IMR-90 (cell line): ENCODE measurements around the gene IL1B. TPM values are rescaled to one million over a fixed set of nuclear protein-coding genes. Genes with fewer than 3 reads are reported as not detected.

Source experiments
- ATAC-seq: fragments of 200-7000 bp; cut with Tn5 transposase; 2 replicates; pipeline ENCODE4 v1.9.1; 2020; ENCODE audit warnings: low read depth, mild to moderate bottlenecking, moderate library complexity
- BruUV-seq: library from RNA; stranded (reverse); fragments of 400-500 nt; replicated peaks from 2 replicates; lab custom pipeline; 2021; lab: Mats Ljungman, UMichigan
- CTCF ChIA-PET: fragments of 300-600 bp; formaldehyde crosslinking; extraction: SDS; loops from one replicate; lab custom pipeline; 2021; ENCODE audit warnings: antibody characterized with exemption; lab: Yijun Ruan, JAX
- POLR2A ChIA-PET: fragments of 300-600 bp; sonication (Branson Sonifier 250); formaldehyde crosslinking; loops from one replicate; lab custom pipeline; 2022; ENCODE audit warnings: antibody characterized with exemption; ENCODE audit not compliant: unreplicated experiment; lab: Charles Lee
- DNase-seq: peaks from one replicate; pipeline ENCODE4 v3.0.0; 2013
- H2AFZ ChIP-seq: replicated peaks from 2 replicates; pipeline ENCODE3; 2013; ENCODE audit warnings: low read length, mild to moderate bottlenecking; ENCODE audit not compliant: poor library complexity
- H2AK5ac ChIP-seq: 2 replicates; pipeline ENCODE4 v1.6.1; 2013; ENCODE audit warnings: low read depth, low read length, inconsistent platforms
- H2AK9ac ChIP-seq: replicated peaks from 2 replicates; pipeline ENCODE3; 2013; ENCODE audit warnings: mild to moderate bottlenecking, low read depth, low read length, moderate library complexity; ENCODE audit not compliant: poor library complexity
- H2BK120ac ChIP-seq: 2 replicates; pipeline ENCODE4 v1.6.1; 2013; ENCODE audit warnings: low read depth, low read length, inconsistent platforms
- H2BK15ac ChIP-seq: 3 replicates; pipeline ENCODE4 v1.6.1; 2013; ENCODE audit warnings: low read depth, low read length, inconsistent platforms
- H2BK20ac ChIP-seq: 2 replicates; pipeline ENCODE4 v1.6.1; 2013; ENCODE audit warnings: low read depth, mild to moderate bottlenecking, inconsistent platforms, low read length, moderate library complexity
- H2BK5ac ChIP-seq: 2 replicates; pipeline ENCODE4 v1.6.1; 2013; ENCODE audit warnings: mild to moderate bottlenecking, low read depth, low read length, inconsistent platforms; ENCODE audit not compliant: poor library complexity, severe bottlenecking
- H3K14ac ChIP-seq: replicated peaks from 2 replicates; pipeline ENCODE4 v1.6.1; 2013; ENCODE audit warnings: low read depth, low read length, inconsistent platforms
- H3K18ac ChIP-seq: 2 replicates; pipeline ENCODE4 v1.6.1; 2013; ENCODE audit warnings: low read depth, low read length, control low read depth
- H3K23ac ChIP-seq: 2 replicates; pipeline ENCODE4 v1.6.1; 2013; ENCODE audit warnings: low read depth, low read length, inconsistent platforms
- H3K27ac ChIP-seq: 2 replicates; pipeline ENCODE4 v1.5.1; 2013; ENCODE audit warnings: mild to moderate bottlenecking, control low read depth, low read length; ENCODE audit not compliant: insufficient read depth
- H3K27me3 ChIP-seq: 2 replicates; pipeline ENCODE4 v1.6.1; 2013; ENCODE audit warnings: low read length; ENCODE audit not compliant: control insufficient read depth, insufficient read depth
- H3K36me3 ChIP-seq: 2 replicates; pipeline ENCODE4 v1.6.1; 2013; ENCODE audit warnings: low read length, mixed read lengths; ENCODE audit not compliant: control insufficient read depth, insufficient read depth
- H3K4ac ChIP-seq: 2 replicates; pipeline ENCODE4 v1.6.1; 2013; ENCODE audit warnings: low read depth, low read length, inconsistent platforms
- H3K4me1 ChIP-seq: 2 replicates; pipeline ENCODE4 v1.6.1; 2013; ENCODE audit warnings: low read length, mixed read lengths; ENCODE audit not compliant: control insufficient read depth, insufficient read depth
- H3K4me2 ChIP-seq: 2 replicates; pipeline ENCODE4 v1.6.1; 2013; ENCODE audit warnings: low read depth, mild to moderate bottlenecking, control low read depth, low read length, moderate library complexity
- H3K4me3 ChIP-seq: 2 replicates; pipeline ENCODE4 v1.5.1; 2013; ENCODE audit warnings: low read depth, mild to moderate bottlenecking, control low read depth, low read length, moderate library complexity; ENCODE audit not compliant: insufficient read depth
- H3K56ac ChIP-seq: 2 replicates; pipeline ENCODE4 v1.6.1; 2013; ENCODE audit warnings: low read length, inconsistent platforms; ENCODE audit not compliant: insufficient read depth; ENCODE audit errors: extremely low read depth
- H3K79me1 ChIP-seq, 2 experiments: 2 replicates each; pipeline ENCODE4 v1.6.1; 2013; ENCODE audit warnings: low read length in 2 of 2, inconsistent platforms in 1 of 2, low read depth in 1 of 2
- H3K9ac ChIP-seq: 2 replicates; pipeline ENCODE4 v1.6.1; 2013; ENCODE audit warnings: low read depth, low read length, control low read depth
- H3K9me1 ChIP-seq: 2 replicates; pipeline ENCODE4 v1.6.1; 2013; ENCODE audit warnings: low read length, inconsistent platforms; ENCODE audit not compliant: insufficient read depth
- H3K9me3 ChIP-seq: 2 replicates; pipeline ENCODE4 v1.6.1; 2013; ENCODE audit warnings: low read length; ENCODE audit not compliant: control insufficient read depth, insufficient read depth
- H4K20me1 ChIP-seq: 2 replicates; pipeline ENCODE4 v1.6.1; 2013; ENCODE audit warnings: low read length, inconsistent platforms; ENCODE audit not compliant: insufficient read depth
- H4K5ac ChIP-seq: 2 replicates; pipeline ENCODE4 v1.6.1; 2013; ENCODE audit warnings: mild to moderate bottlenecking, low read depth, low read length, control low read depth
- H4K8ac ChIP-seq, 2 experiments: 2 replicates each; pipeline ENCODE4 v1.6.1; 2013; ENCODE audit warnings: low read depth in 2 of 2, low read length in 2 of 2, control low read depth in 1 of 2, inconsistent platforms in 1 of 2
- H4K91ac ChIP-seq: 2 replicates; pipeline ENCODE4 v1.6.1; 2013; ENCODE audit warnings: low read depth, low read length, inconsistent platforms; ENCODE audit not compliant: insufficient read depth
- FOS ChIP-seq: fragments of 150-350 bp; IDR thresholded peaks from 2 replicates; pipeline ENCODE4 v1.6.1; 2016; ENCODE audit warnings: low read depth, low read length
- WGBS, 2 experiments: methylation state at CpG; one replicate each; pipeline versions ENCODE4 v1.1.5 to v1.1.7; 2013; ENCODE audit warnings: missing lambda C conversion rate in 2 of 2; ENCODE audit not compliant: insufficient read length in 1 of 2; ENCODE audit errors: extremely low coverage in 2 of 2; 5-methylcytosine and 5-hydroxymethylcytosine counted together
- dilution Hi-C: fragments of 300-500 bp; cut with HindIII; formaldehyde crosslinking; loops from one replicate; pipeline ENCODE4 v1.14.3; 2018; ENCODE audit warnings: low sequenced_read_pairs; ENCODE audit not compliant: unreplicated experiment
- in situ Hi-C: fragments of 300-500 bp; cut with MboI; formaldehyde crosslinking; loops from 3 replicates; pipeline ENCODE4 v1.14.3; 2019; ENCODE audit warnings: low sequenced_read_pairs, inconsistent platforms, mixed read lengths
- intact Hi-C: fragments of 100-400 bp; cut with micrococcal nuclease; formaldehyde crosslinking; loops from 2 replicates; pipeline ENCODE4 v1.10.0; 2022
- polyA plus RNA-seq, 3 experiments: library from polyadenylated mRNA; depleted of rRNA; stranded (reverse); fragments of >200 nt; gene quantifications; 2 replicates each; pipeline ENCODE4 v1.2.3, GENCODE V29; 2012; ENCODE audit warnings: low replicate concordance in 1 of 3
- total RNA-seq: library from RNA; depleted of rRNA; stranded (reverse); fragments of >200 nt; gene quantifications from 2 replicates; pipeline ENCODE4 v1.2.3, GENCODE V29; 2012
- TF ChIP-seq, protein P1 (sequence below): fragments of 150-350 bp; IDR thresholded peaks from 2 replicates; pipeline ENCODE4 v1.6.1; 2017; ENCODE audit warnings: mild to moderate bottlenecking, antibody characterized with exemption, low read length, low read depth

Gene IL1B
- total and polyA plus RNA-seq, 2 of the 4 experiments (the other 2 are of a cell fraction): 3.0 to 4.4 TPM

DNA sequence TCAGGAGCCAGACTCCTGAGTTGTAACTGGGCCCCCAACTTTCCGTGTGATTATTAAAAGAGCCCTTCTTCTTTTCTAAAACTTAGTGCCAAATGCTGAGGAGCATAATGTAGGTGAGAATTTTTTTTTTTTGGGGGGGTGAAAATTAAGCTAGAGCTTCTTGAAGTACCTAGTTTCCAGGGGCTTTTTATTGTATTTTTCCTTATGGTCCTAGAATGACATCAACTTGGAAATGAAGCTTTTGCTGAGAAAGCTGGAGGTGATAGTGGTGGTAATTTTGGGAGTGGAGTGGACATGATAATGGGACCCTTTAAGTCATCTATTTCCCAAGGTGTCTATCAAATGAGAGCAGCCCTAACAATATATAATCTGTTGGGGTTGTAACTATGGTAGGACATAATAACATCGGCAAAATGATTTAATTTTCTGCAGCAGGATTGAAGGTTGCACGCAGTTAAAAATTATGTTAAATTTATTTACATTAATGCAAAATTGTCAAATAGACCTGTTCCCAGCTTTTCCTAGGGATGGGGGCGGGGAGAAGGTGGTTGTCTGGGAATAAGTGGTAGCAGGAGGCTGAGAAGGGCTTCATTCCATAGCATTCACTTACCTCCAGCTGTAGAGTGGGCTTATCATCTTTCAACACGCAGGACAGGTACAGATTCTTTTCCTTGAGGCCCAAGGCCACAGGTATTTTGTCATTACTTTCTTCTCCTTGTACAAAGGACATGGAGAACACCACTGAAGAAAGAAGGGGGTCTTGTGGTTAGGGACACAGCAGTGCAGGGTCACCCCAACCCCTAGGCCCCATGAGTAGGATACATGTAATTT, 5.7 kb downstream of the IL1B start (continued):
- no peak for TF ChIP-seq FOS

GRCh38 chr2:112829961-112830681, 6.5 kb downstream of the IL1B start:
- POLR2A ChIA-PET: no interaction called here
- Histone ChIP-seq H3K9me1 (no peaks in the 10 kb centered on the region), H2BK120ac (no peak overlapping the region), H2AK5ac (no peak overlapping the region), H3K4me3 (no peak overlapping the region), H3K27ac (no peak overlapping the region), H3K4me1 (peaks cover 2% of the 10 kb centered on the region; the same call in 1 of the 2 replicates), H3K9me3 (no peaks in the 10 kb centered on the region), H3K79me1 (peaks cover 0 to 5% of the 10 kb centered on the region in 2 experiments; a peak in 1 of 4 replicates), H3K56ac (no peak overlapping the region), H3K36me3 (no peaks in the 10 kb centered on the region; the same call in 1 of the 2 replicates), H2BK15ac (no peak overlapping the region), H4K5ac (no peak overlapping the region), H4K8ac (no peak overlapping the region), H3K4me2 (no peak overlapping the region), H3K23ac (no peak overlapping the region), H2BK5ac (no peak overlapping the region), H3K9ac (no peak overlapping the region), H2AK9ac (no peak overlapping the region), H2BK20ac (no peak overlapping the region), H3K27me3 (no peaks in the 10 kb centered on the region), H3K14ac (no peak overlapping the region), H2AFZ (no peak overlapping the region), H3K18ac (no peak overlapping the region), H4K20me1 (no peaks in the 10 kb centered on the region), H4K91ac (no peak overlapping the region), H3K4ac (no peak overlapping the region)
- 93% methylated on average over 3 of the region's 10 CpGs; no CpG with 5 or more reads in 1 of the 2 experiments for WGBS, 2 experiments
- intact Hi-C loops (no loop called here), dilution Hi-C loops (no loop called here), in situ Hi-C loops (no loop called here)
- TF ChIP-seq, protein P1, sequence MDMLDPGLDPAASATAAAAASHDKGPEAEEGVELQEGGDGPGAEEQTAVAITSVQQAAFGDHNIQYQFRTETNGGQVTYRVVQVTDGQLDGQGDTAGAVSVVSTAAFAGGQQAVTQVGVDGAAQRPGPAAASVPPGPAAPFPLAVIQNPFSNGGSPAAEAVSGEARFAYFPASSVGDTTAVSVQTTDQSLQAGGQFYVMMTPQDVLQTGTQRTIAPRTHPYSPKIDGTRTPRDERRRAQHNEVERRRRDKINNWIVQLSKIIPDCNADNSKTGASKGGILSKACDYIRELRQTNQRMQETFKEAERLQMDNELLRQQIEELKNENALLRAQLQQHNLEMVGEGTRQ: no peak
- no peak for TF ChIP-seq FOS
- no peak for ATAC-seq
- DNase-seq: no peak
- CTCF ChIA-PET: interaction anchor here (0.6 kb wide), 1 partner anchor 15 kb away, joined by 4 read pairs; no protein-coding TSS in a partner anchor
- no TSS peak for BruUV-seq
